ENCODE measurements around the gene PRDM16. TPM values are rescaled to one million over a fixed set of nuclear protein-coding genes. Genes with fewer than 3 reads are reported as not detected.
A peak's percentile ranks its signal among the peaks of the same experiment; 100 is the strongest.

The PRDM16 gene
- polyA plus RNA-seq, 3 donors, result not detected

DNA sequence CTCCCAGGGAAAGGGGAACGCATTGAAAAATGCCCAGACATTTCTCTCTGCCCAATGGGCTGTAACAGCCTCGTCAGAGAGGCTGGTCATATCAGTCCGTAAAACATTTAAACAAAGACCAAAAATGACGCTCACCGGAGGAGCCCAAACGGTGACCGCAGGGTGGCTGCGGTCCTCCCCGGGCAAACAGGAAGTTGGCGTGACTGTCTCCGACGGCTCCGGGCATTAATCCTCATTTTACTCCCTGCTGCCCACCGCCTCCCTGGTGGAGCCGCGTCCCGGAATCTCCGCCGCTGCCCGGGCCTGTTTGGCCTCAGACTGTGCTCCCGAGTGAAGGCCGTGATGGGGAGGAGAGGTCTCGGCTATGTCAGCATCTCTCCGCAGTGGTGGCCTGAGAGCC, 9.9 kb downstream of the PRDM16 start:
- Histone ChIP-seq H3K9ac (ENCODE audit: insufficient read depth, low read length, poor library complexity, severe bottlenecking) (no peak overlapping the region), H3K9me3 (replicated peaks in 1 of 2; ENCODE audit: control insufficient read depth in 1 of 2, insufficient read depth in 1 of 2, low read length in 2 of 2) (no peaks in the 10 kb centered on the region), H3K79me2 (ENCODE audit: insufficient read depth, low read length) (no peaks in the 10 kb centered on the region), H3K27me3 (ENCODE audit: control insufficient read depth in 2 of 2, insufficient read depth in 2 of 2, low read length in 2 of 2) (peaks cover 5 to 22% of the 10 kb centered on the region in 2 donors), H3K4me2 (replicated peaks; ENCODE audit: extremely low read depth, low read length, poor library complexity, severe bottlenecking) (no peak overlapping the region), H3K4me3 (replicated peaks in 1 of 3; ENCODE audit: low read depth in 2 of 3, low read length in 3 of 3) (no peak overlapping the region), H3K4me1 (ENCODE audit: control insufficient read depth in 1 of 2, insufficient read depth in 2 of 2, low read length in 2 of 2) (no peaks in the 10 kb centered on the region), H3K27ac (ENCODE audit: low read depth in 1 of 2, low read length in 2 of 2) (no peak overlapping the region), H3K36me3 (replicated peaks in 1 of 2; ENCODE audit: control insufficient read depth in 1 of 2, insufficient read depth in 2 of 2, low read length in 2 of 2) (no peaks in the 10 kb centered on the region), H2AFZ (ENCODE audit: insufficient read depth, low read depth, low read length, poor library complexity, severe bottlenecking) (no peak overlapping the region), H4K20me1 (ENCODE audit: insufficient read depth, low read length) (no peaks in the 10 kb centered on the region)
- WGBS (ENCODE audit: insufficient coverage), result 30% methylated on average over 22 of the region's 24 CpGs
- H3K27ac Mint-ChIP-seq, result no peak overlapping the region
- TF ChIP-seq, protein P1, sequence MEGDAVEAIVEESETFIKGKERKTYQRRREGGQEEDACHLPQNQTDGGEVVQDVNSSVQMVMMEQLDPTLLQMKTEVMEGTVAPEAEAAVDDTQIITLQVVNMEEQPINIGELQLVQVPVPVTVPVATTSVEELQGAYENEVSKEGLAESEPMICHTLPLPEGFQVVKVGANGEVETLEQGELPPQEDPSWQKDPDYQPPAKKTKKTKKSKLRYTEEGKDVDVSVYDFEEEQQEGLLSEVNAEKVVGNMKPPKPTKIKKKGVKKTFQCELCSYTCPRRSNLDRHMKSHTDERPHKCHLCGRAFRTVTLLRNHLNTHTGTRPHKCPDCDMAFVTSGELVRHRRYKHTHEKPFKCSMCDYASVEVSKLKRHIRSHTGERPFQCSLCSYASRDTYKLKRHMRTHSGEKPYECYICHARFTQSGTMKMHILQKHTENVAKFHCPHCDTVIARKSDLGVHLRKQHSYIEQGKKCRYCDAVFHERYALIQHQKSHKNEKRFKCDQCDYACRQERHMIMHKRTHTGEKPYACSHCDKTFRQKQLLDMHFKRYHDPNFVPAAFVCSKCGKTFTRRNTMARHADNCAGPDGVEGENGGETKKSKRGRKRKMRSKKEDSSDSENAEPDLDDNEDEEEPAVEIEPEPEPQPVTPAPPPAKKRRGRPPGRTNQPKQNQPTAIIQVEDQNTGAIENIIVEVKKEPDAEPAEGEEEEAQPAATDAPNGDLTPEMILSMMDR (IDR thresholded peaks at IDR 0.05), result no peak
- peaks cover 4% of the 10 kb centered on the region for H3K4me1 Mint-ChIP-seq
- H3K36me3 Mint-ChIP-seq, result no peaks in the 10 kb centered on the region
- no peak for DNase-seq
- peaks cover 0 to 5% (median 0%) of the 10 kb centered on the region in 7 donors for H3K9me3 Mint-ChIP-seq
- intact Hi-C loops (cut with micrococcal nuclease), result no loop called here
- H3K27me3 Mint-ChIP-seq (ENCODE audit: low read depth in 3 of 3), result peaks cover 43 to 65% (median 46%) of the 10 kb centered on the region in 3 donors
- H3K4me3 Mint-ChIP-seq, result peak overlapping the region in 1 of 2 donors; percentile 54

- DNase-seq, result no peak
- no peak overlapping the region for H3K4me3 ChIP-seq (replicated peaks in 1 of 3; ENCODE audit: low read depth in 2 of 3, low read length in 3 of 3)
- no peaks in the 10 kb centered on the region for H3K36me3 ChIP-seq (replicated peaks in 1 of 2; ENCODE audit: control insufficient read depth in 1 of 2, insufficient read depth in 2 of 2, low read length in 2 of 2)
- intact Hi-C loops (cut with micrococcal nuclease), result no loop called here
- H3K79me2 ChIP-seq (ENCODE audit: insufficient read depth, low read length), result no peaks in the 10 kb centered on the region
- TF ChIP-seq, protein P1 (IDR thresholded peaks at IDR 0.05), result no peak
- H3K27me3 Mint-ChIP-seq (ENCODE audit: low read depth in 3 of 3), result peaks cover 37 to 59% (median 40%) of the 10 kb centered on the region in 3 donors
- H3K4me1 Mint-ChIP-seq, result peaks cover 4% of the 10 kb centered on the region
- H3K9me3 Mint-ChIP-seq, result peaks cover 0 to 2% (median 0%) of the 10 kb centered on the region in 7 donors
- H2AFZ ChIP-seq (ENCODE audit: insufficient read depth, low read depth, low read length, poor library complexity, severe bottlenecking), result no peak overlapping the region
- no peaks in the 10 kb centered on the region for H4K20me1 ChIP-seq (ENCODE audit: insufficient read depth, low read length)
- peak overlapping the region in 1 of 2 donors; percentile 54 for H3K4me3 Mint-ChIP-seq
- H3K9me3 ChIP-seq (replicated peaks in 1 of 2; ENCODE audit: control insufficient read depth in 1 of 2, insufficient read depth in 1 of 2, low read length in 2 of 2), result no peaks in the 10 kb centered on the region
- peaks cover under 1 to 16% of the 10 kb centered on the region in 2 donors for H3K27me3 ChIP-seq (ENCODE audit: control insufficient read depth in 2 of 2, insufficient read depth in 2 of 2, low read length in 2 of 2)
- H3K4me2 ChIP-seq (replicated peaks; ENCODE audit: extremely low read depth, low read length, poor library complexity, severe bottlenecking), result no peak overlapping the region
- H3K27ac Mint-ChIP-seq, result no peak overlapping the region
- WGBS (ENCODE audit: insufficient coverage), result 90% methylated on average over 15 of the region's 18 CpGs
- no peak overlapping the region for H3K27ac ChIP-seq (ENCODE audit: low read depth in 1 of 2, low read length in 2 of 2)
- H3K4me1 ChIP-seq (ENCODE audit: control insufficient read depth in 1 of 2, insufficient read depth in 2 of 2, low read length in 2 of 2), result no peaks in the 10 kb centered on the region
- H3K9ac ChIP-seq (ENCODE audit: insufficient read depth, low read length, poor library complexity, severe bottlenecking), result no peak overlapping the region
- H3K36me3 Mint-ChIP-seq, result no peaks in the 10 kb centered on the region
Measured at GRCh38 chr1:3079381-3080052, 10.5 kb downstream of the PRDM16 start.

Data from CD14-positive monocyte (primary cell).